GM12801 (cell line): ENCODE data around the gene NTRK3.

ENCODE experiments used
- CTCF ChIP-seq: IDR thresholded peaks from one replicate; pipeline ENCODE4 v1.5.1; 2011; ENCODE audit warnings: control low read depth; ENCODE audit not compliant: insufficient read length; ENCODE audit errors: extremely low read depth

The NTRK3 gene

GRCh38 chr15:88012233-88012632, 244.3 kb downstream of the NTRK3 start:
- TF ChIP-seq CTCF = no peak

- no peak for TF ChIP-seq CTCF
Observed at GRCh38 chr15:88011533-88011932, 245.0 kb downstream of the NTRK3 start.

- no peak for TF ChIP-seq CTCF
Observed at GRCh38 chr15:88006146-88006545, 250.4 kb downstream of the NTRK3 start.

GRCh38 chr15:88004399-88004798, 252.1 kb downstream of the NTRK3 start:
- TF ChIP-seq CTCF = no peak

- no peak for TF ChIP-seq CTCF
Observed at GRCh38 chr15:88003541-88004327, 252.8 kb downstream of the NTRK3 start.

- no peak for TF ChIP-seq CTCF
Observed at GRCh38 chr15:88002706-88003105, 253.8 kb downstream of the NTRK3 start.

GRCh38 chr15:87998630-87999029, 257.9 kb downstream of the NTRK3 start:
- TF ChIP-seq CTCF = no peak

GRCh38 chr15:87986776-87987175, 269.8 kb downstream of the NTRK3 start:
- no peak for TF ChIP-seq CTCF
